Chondrocyte (in vitro differentiated cells): ENCODE measurements around the gene ALG9. TPM values are rescaled to one million over a fixed set of nuclear protein-coding genes. Genes with fewer than 3 reads are reported as not detected.
A peak's percentile ranks its signal among the peaks of the same experiment; 100 is the strongest.

Experiments used
- DNase-seq: peaks from one replicate; pipeline ENCODE4 v3.0.0; 2021; ENCODE audit warnings: mixed read lengths, low spot score
- H3K27ac Mint-ChIP-seq: one replicate; pipeline ENCODE4 v1.8.0; 2021; ENCODE audit warnings: mild to moderate bottlenecking, moderate library complexity, mixed read lengths; ENCODE audit not compliant: unreplicated experiment
- H3K27me3 Mint-ChIP-seq: 2 replicates; pipeline ENCODE4 v1.8.0; 2021; ENCODE audit warnings: low read depth, mixed read lengths
- H3K36me3 Mint-ChIP-seq: 2 replicates; pipeline ENCODE4 v1.8.0; 2021; ENCODE audit warnings: low read depth, mixed read lengths
- H3K4me1 Mint-ChIP-seq: 2 replicates; pipeline ENCODE4 v1.8.0; 2021; ENCODE audit warnings: low read depth, mild to moderate bottlenecking, mixed read lengths
- H3K4me3 Mint-ChIP-seq: one replicate; pipeline ENCODE4 v1.8.0; 2021; ENCODE audit warnings: mild to moderate bottlenecking, moderate library complexity, mixed read lengths; ENCODE audit not compliant: unreplicated experiment
- H3K9me3 Mint-ChIP-seq: 2 replicates; pipeline ENCODE4 v1.8.0; 2021; ENCODE audit warnings: low read depth, mixed read lengths
- CTCF ChIP-seq: fragments of 200-600 bp; sonication (generic); IDR thresholded peaks from 2 replicates; pipeline ENCODE4 v1.5.0; 2021; ENCODE audit warnings: antibody characterized with exemption, mild to moderate bottlenecking, moderate library complexity
- total RNA-seq: library from RNA; stranded (reverse); gene quantifications from 3 replicates; pipeline ENCODE4 v1.2.1, GENCODE V29; 2021

The ALG9 gene
- total RNA-seq, 1 donor from 2014 or later: 29.8 TPM

GRCh38 chr11:111759778-111760407 is 111.5 kb downstream of the ALG9 start:
- Mint-ChIP-seq H3K36me3 (peaks cover 27% of the 10 kb centered on the region), H3K4me3 (no peak overlapping the region), H3K27ac (peak overlapping the region; percentile 80)

GRCh38 chr11:111759376-111759775 is 112.0 kb downstream of the ALG9 start:
- peak overlapping the region; percentile 80 for H3K27ac Mint-ChIP-seq
- H3K4me1 Mint-ChIP-seq: peaks cover 24% of the 10 kb centered on the region
- TF ChIP-seq CTCF: no peak
- H3K9me3 Mint-ChIP-seq: no peaks in the 10 kb centered on the region
- H3K36me3 Mint-ChIP-seq: peaks cover 27% of the 10 kb centered on the region
- no peak overlapping the region for H3K4me3 Mint-ChIP-seq
- DNase-seq: no peak
- H3K27me3 Mint-ChIP-seq: no peaks in the 10 kb centered on the region

More at GRCh38 chr11:111759778-111760407, 111.5 kb downstream of the ALG9 start:
- peaks cover 29% of the 10 kb centered on the region for H3K4me1 Mint-ChIP-seq
- H3K27me3 Mint-ChIP-seq: no peaks in the 10 kb centered on the region
- TF ChIP-seq CTCF: no peak
- no peaks in the 10 kb centered on the region for H3K9me3 Mint-ChIP-seq
- DNase-seq: no peak

- Mint-ChIP-seq H3K27me3 (no peaks in the 10 kb centered on the region), H3K4me1 (peaks cover 11% of the 10 kb centered on the region), H3K27ac (no peak overlapping the region), H3K9me3 (no peaks in the 10 kb centered on the region), H3K4me3 (no peak overlapping the region), H3K36me3 (peaks cover 28% of the 10 kb centered on the region)
- TF ChIP-seq CTCF: no peak
- DNase-seq: no peak
These were observed 115.3 kb downstream of the ALG9 start for GRCh38 chr11:111756097-111756496.

- Mint-ChIP-seq H3K9me3 (peaks cover 5% of the 10 kb centered on the region), H3K27ac (no peak overlapping the region), H3K36me3 (peaks cover 26% of the 10 kb centered on the region), H3K4me1 (peaks cover 20% of the 10 kb centered on the region), H3K4me3 (no peak overlapping the region), H3K27me3 (no peaks in the 10 kb centered on the region)
- no peak for DNase-seq
- no peak for TF ChIP-seq CTCF
These were observed 121.7 kb downstream of the ALG9 start for GRCh38 chr11:111749646-111750045.

GRCh38 chr11:111748035-111748804 is 123.2 kb downstream of the ALG9 start:
- H3K27ac Mint-ChIP-seq: no peak overlapping the region
- TF ChIP-seq CTCF: no peak

More at GRCh38 chr11:111748035-111748804, 123.2 kb downstream of the ALG9 start:
- Mint-ChIP-seq H3K36me3 (peaks cover 29% of the 10 kb centered on the region), H3K4me3 (no peak overlapping the region), H3K4me1 (peaks cover 28% of the 10 kb centered on the region), H3K27me3 (no peaks in the 10 kb centered on the region), H3K9me3 (peaks cover 5% of the 10 kb centered on the region)
- no peak for DNase-seq
